Osteocyte (in vitro differentiated cells): ENCODE data around the gene ARL15. TPM values are rescaled to one million over a fixed set of nuclear protein-coding genes. Genes with fewer than 3 reads are reported as not detected.

ENCODE experiments used
- DNase-seq: peaks from one replicate; pipeline ENCODE4 v3.0.0; 2021; ENCODE audit warnings: mixed read lengths; ENCODE audit not compliant: unreplicated experiment; ENCODE audit errors: extremely low spot score
- H3K27ac Mint-ChIP-seq: one replicate; pipeline ENCODE4 v1.8.0; 2021; ENCODE audit warnings: mild to moderate bottlenecking, mixed read lengths; ENCODE audit not compliant: unreplicated experiment
- H3K27me3 Mint-ChIP-seq: one replicate; pipeline ENCODE4 v1.8.0; 2021; ENCODE audit warnings: mixed read lengths; ENCODE audit not compliant: unreplicated experiment
- H3K36me3 Mint-ChIP-seq: one replicate; pipeline ENCODE4 v1.8.0; 2021; ENCODE audit warnings: mixed read lengths; ENCODE audit not compliant: unreplicated experiment
- H3K4me1 Mint-ChIP-seq: one replicate; pipeline ENCODE4 v1.8.0; 2021; ENCODE audit warnings: mixed read lengths; ENCODE audit not compliant: unreplicated experiment
- H3K4me3 Mint-ChIP-seq: one replicate; pipeline ENCODE4 v1.8.0; 2021; ENCODE audit warnings: mild to moderate bottlenecking, moderate library complexity, mixed read lengths; ENCODE audit not compliant: unreplicated experiment
- H3K9me3 Mint-ChIP-seq: one replicate; pipeline ENCODE4 v1.8.0; 2021; ENCODE audit warnings: mixed read lengths; ENCODE audit not compliant: unreplicated experiment
- total RNA-seq: library from RNA; stranded (reverse); gene quantifications from 2 replicates; pipeline ENCODE4 v1.2.1, GENCODE V29; 2021
- TF ChIP-seq, protein P1 (sequence below): fragments of 200-600 bp; sonication (generic); IDR thresholded peaks from 2 replicates; pipeline ENCODE4 v1.5.0; 2021; ENCODE audit warnings: antibody characterized with exemption, mild to moderate bottlenecking, moderate library complexity

Gene ARL15
- total RNA-seq, 1 donor from 2014 or later, result 16.6 TPM

DNA sequence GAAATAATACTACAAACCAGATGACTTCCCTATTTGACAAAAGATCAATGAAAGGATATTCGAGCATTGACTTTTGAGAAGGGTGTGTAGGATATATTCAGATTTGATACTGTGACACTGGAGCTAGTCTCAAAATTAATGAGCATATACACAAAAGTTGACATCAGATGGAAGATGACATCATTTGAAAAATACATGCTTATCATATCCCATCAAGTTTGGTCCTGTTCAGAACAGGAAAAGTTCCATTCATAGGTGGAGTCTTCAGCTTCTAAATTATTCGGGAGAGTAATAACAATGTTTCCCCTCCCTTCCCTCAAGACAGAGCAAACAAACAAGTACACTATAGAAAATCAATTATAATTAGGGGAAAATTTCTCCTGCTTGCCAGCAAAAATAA is 401.6 kb downstream of the ARL15 start:
- no peak for DNase-seq
- TF ChIP-seq, protein P1, sequence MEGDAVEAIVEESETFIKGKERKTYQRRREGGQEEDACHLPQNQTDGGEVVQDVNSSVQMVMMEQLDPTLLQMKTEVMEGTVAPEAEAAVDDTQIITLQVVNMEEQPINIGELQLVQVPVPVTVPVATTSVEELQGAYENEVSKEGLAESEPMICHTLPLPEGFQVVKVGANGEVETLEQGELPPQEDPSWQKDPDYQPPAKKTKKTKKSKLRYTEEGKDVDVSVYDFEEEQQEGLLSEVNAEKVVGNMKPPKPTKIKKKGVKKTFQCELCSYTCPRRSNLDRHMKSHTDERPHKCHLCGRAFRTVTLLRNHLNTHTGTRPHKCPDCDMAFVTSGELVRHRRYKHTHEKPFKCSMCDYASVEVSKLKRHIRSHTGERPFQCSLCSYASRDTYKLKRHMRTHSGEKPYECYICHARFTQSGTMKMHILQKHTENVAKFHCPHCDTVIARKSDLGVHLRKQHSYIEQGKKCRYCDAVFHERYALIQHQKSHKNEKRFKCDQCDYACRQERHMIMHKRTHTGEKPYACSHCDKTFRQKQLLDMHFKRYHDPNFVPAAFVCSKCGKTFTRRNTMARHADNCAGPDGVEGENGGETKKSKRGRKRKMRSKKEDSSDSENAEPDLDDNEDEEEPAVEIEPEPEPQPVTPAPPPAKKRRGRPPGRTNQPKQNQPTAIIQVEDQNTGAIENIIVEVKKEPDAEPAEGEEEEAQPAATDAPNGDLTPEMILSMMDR, result no peak
- Mint-ChIP-seq H3K4me3 (no peak overlapping the region), H3K4me1 (no peaks in the 10 kb centered on the region), H3K9me3 (no peaks in the 10 kb centered on the region), H3K36me3 (no peaks in the 10 kb centered on the region), H3K27me3 (no peaks in the 10 kb centered on the region), H3K27ac (no peak overlapping the region)

DNA sequence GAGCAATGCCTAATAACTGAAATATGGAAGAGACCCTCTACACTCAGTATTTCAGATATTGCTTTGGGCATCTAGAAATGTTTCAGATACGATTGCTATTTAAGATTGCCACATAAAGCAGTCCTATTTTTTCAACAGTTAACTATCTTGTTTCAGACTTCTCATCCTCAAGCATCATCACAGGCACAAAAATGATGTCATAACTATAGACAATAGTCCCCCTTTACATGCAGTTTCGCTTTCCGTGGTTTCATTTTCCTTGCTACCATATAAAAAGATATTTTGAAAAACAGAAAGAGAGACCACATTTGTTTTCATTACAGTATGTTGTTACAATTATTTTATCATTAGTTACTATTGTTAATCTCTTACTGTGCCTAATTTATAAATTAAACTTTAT is 402.5 kb downstream of the ARL15 start:
- Mint-ChIP-seq H3K4me3 (no peak overlapping the region), H3K36me3 (no peaks in the 10 kb centered on the region), H3K27ac (no peak overlapping the region), H3K4me1 (no peaks in the 10 kb centered on the region), H3K27me3 (no peaks in the 10 kb centered on the region), H3K9me3 (no peaks in the 10 kb centered on the region)
- TF ChIP-seq, protein P1, result no peak
- DNase-seq, result no peak

DNA sequence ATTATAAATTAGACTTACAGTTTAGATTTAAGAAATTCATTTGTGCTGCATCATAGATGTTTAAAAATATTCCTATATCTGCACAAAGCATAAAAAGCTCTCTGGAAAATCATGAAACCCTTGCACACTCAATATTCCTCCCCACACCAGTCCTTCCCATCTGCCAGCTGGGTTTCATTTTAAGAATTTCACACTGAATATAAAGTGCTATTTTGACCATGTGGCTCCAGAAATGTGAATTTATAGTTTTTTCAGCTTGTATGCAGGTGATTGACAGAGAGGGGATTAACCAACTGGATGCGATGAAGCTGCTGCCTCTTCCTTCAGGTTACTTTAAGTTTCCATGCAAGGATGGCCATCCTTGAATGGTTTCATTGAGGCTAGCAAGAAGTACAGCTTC is 403.6 kb downstream of the ARL15 start:
- Mint-ChIP-seq H3K27ac (no peak overlapping the region), H3K9me3 (no peaks in the 10 kb centered on the region), H3K27me3 (no peaks in the 10 kb centered on the region), H3K4me3 (no peak overlapping the region), H3K36me3 (no peaks in the 10 kb centered on the region), H3K4me1 (no peaks in the 10 kb centered on the region)
- TF ChIP-seq, protein P1, result no peak
- DNase-seq, result no peak

DNA sequence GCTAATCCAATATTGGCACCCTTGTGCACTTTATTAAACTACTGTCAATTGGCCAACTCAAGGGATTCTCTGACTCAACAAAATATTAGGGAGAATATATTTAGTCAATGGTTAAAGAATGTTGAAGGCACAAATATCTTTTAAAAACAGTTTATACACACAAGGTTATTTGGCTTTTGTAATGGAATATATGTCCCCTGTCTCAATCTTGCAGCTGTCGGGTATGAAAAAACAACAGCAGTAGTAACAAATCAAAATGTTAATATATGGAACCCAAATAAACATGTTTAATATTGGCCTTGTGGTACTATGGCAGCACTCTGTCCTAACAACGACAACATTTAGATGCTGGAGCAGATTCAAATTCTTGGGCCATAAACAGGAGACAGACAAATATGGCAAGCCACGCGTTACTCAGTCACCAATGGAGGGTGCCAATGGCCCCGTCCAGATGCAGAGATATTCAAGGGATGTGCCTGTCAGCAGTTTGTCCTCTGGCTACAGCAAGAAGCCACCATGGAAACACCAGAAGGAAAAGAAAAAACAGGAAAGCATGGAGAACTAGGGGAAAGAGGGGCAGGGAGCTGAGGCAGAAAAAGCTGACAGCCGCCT is 408.0 kb downstream of the ARL15 start:
- H3K4me1 Mint-ChIP-seq, result no peaks in the 10 kb centered on the region
- no peaks in the 10 kb centered on the region for H3K36me3 Mint-ChIP-seq
- no peak for DNase-seq
- TF ChIP-seq, protein P1, result no peak
- no peaks in the 10 kb centered on the region for H3K27me3 Mint-ChIP-seq
- H3K9me3 Mint-ChIP-seq, result no peaks in the 10 kb centered on the region
- H3K4me3 Mint-ChIP-seq, result no peak overlapping the region
- no peak overlapping the region for H3K27ac Mint-ChIP-seq

DNA sequence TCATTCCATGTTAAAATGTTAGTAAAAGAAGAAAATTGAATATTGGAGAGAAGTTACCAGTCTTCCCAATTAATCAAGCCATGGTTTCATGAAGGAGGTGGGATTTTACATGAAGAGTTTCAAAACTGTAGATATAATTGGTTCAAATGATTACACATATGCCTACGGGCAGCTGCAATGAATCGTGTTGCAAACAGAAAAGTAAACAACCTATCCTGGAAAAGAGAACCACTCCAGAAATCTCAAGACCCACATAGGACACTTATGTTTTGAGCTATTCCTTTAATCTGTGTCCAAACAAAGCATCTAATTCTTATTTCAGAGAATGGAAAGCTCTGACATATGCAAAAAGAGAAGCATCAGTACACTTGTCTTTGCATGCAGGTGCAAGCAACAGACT is 409.7 kb downstream of the ARL15 start:
- no peaks in the 10 kb centered on the region for H3K36me3 Mint-ChIP-seq
- H3K27me3 Mint-ChIP-seq, result no peaks in the 10 kb centered on the region
- no peaks in the 10 kb centered on the region for H3K9me3 Mint-ChIP-seq
- no peak for DNase-seq
- no peak overlapping the region for H3K4me3 Mint-ChIP-seq
- no peak overlapping the region for H3K27ac Mint-ChIP-seq
- H3K4me1 Mint-ChIP-seq, result no peaks in the 10 kb centered on the region
- TF ChIP-seq, protein P1, result no peak
